HG03469 (cell line): ENCODE results near the gene HOXD1.

Source experiments
- ATAC-seq: cut with Tn5 transposase; IDR thresholded peaks from one replicate; pipeline ENCODE4 v1.9.1; 2021; ENCODE audit warnings: mild to moderate bottlenecking, moderate library complexity, moderate number of reproducible peaks; ENCODE audit not compliant: unreplicated experiment

The HOXD1 gene

GRCh38 chr2:176164611-176165369, 23.7 kb upstream of the HOXD1 start:
- no peak for ATAC-seq

- ATAC-seq, result no peak
Observed at GRCh38 chr2:176165370-176166050, 23.0 kb upstream of the HOXD1 start.

- ATAC-seq, result no peak
Observed at GRCh38 chr2:176166272-176166671, 22.2 kb upstream of the HOXD1 start.

DNA sequence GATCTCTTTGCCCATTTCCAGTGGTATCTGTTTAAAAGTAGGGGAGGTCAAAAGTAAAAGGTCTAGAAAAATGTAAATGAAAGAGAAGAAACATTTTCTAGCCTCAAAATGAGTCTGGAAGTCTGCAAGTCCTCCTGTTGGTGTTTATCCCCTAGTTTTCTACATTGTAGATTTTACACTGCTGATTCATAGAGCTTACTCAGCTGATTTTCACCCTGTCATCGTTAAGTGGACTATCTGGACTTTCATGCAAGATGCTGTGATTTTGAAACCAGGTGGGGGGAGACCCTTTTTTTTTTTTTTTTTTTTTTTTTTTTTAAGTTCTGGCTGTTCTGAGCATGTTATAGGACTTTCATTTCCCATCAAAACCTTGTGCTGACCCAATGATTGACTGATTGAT, 21.1 kb upstream of the HOXD1 start:
- no peak for ATAC-seq

DNA sequence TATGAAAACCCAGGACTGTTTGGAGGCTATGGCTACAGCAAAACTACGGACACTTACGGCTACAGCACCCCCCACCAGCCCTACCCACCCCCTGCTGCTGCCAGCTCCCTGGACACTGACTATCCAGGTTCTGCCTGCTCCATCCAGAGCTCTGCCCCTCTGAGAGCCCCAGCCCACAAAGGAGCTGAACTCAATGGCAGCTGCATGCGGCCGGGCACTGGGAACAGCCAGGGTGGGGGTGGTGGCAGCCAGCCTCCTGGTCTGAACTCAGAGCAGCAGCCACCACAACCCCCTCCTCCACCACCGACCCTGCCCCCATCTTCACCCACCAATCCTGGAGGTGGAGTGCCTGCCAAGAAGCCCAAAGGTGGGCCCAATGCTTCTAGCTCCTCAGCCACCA, 19.3 kb upstream of the HOXD1 start:
- ATAC-seq, result no peak

DNA sequence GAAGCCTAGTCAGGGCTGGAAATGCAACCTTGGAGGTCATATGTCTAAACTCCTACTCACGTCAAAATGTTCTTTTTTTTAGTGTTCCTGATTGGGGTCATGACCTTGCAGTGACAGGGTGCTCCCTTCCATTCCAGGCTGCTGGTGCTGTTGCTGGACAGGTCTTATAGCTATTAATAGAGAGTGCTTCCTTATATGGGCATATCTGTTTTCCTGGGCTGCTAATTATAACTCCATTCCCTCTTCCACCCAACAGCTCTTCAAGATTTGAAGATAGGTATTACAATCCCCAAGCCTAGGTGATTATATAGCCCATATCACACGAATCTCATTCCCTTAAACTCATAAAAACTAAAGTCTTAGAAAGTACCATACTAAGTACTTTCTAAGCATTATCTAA, 18.8 kb upstream of the HOXD1 start:
- ATAC-seq, result no peak

GRCh38 chr2:176170602-176171305, 17.7 kb upstream of the HOXD1 start:
- ATAC-seq, result no peak

DNA sequence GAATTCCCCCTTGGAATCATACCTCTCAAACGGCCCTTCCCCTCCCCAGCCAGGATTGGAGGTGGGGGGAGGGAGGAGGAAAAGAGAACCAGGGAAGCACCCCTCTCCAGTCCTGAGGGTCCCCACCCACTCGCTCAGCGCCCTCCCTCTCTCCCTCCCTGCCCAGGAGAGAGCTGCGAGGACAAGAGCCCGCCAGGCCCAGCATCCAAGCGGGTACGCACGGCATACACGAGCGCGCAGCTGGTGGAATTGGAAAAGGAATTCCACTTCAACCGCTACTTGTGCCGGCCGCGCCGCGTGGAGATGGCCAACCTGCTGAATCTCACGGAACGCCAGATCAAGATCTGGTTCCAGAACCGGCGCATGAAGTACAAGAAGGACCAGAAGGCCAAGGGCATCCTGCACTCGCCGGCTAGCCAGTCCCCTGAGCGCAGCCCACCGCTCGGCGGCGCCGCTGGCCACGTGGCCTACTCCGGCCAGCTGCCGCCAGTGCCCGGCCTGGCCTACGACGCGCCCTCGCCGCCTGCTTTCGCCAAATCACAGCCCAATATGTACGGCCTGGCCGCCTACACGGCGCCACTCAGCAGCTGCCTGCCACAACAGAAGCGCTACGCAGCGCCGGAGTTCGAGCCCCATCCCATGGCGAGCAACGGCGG, 17.0 kb upstream of the HOXD1 start:
- ATAC-seq, result no peak

GRCh38 chr2:176172007-176172894, 16.2 kb upstream of the HOXD1 start:
- no peak for ATAC-seq

DNA sequence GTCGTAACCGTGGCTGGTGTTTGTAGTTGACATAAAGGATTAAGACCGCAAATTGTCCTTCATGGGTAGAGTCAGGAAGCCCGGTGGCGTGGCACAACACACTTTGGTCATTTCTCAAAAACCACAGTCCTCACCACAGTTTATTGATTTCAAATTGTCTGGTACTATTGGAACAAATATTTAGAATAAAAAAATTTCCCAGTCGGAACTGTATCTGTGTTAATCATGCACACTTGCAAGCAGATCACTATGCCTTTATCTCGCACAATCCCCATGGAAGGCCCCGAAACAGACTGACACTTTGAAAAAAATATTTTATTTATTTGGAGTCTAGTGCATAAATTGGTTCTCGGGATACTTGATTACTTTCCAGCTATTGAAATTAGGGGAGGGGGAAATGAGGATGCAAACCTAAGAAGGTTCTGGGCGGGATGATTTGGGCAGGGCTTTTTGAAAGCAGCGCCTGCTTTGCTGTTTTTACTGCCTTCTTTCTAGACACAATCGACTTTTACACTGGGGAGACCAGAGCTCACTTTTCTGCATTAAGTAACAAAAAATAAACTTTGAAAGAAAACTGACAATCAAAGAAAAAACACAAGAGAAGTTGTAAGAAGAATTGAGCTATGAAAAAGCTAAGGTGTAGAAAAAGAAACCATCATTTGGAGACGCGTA, 15.4 kb upstream of the HOXD1 start:
- no peak for ATAC-seq

DNA sequence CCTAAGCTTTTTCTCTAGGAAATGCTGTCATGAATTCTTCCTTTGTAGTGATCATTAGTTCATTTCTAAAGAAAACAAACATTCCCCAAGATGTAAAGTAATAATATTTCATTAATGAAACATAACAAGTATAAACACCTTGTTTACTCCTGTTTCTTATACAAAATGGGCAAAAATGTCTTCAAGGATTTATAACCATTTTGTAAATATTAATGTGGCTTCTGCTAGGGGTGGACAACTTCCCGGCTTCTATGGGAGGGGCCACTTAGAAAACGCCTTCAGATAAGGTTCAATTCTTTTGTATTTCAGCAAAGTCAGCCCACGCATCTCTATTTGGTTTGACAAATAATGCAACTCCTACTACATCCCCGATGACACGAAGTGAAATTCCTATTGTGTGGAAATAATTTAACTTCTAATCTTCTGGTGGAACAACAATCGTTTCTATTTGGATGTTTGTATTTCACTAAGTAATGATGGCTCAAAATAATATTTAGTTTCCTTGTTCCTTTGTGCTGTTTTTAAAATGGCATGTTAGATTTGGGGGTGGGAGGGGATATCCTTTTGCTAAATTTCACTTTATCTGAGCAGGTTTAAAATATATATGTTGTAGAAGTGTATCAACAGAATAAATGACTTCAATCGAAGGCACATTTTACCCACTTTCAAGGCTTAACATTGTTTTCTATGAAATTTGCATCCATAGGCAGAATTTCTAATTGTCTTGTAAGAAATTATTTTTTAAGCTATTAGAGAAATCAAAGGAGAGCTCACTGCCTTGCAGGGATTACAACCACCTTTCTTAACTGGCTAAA, 14.7 kb upstream of the HOXD1 start:
- no peak for ATAC-seq

- no peak for ATAC-seq
Observed at GRCh38 chr2:176174382-176174823, 14.1 kb upstream of the HOXD1 start.

DNA sequence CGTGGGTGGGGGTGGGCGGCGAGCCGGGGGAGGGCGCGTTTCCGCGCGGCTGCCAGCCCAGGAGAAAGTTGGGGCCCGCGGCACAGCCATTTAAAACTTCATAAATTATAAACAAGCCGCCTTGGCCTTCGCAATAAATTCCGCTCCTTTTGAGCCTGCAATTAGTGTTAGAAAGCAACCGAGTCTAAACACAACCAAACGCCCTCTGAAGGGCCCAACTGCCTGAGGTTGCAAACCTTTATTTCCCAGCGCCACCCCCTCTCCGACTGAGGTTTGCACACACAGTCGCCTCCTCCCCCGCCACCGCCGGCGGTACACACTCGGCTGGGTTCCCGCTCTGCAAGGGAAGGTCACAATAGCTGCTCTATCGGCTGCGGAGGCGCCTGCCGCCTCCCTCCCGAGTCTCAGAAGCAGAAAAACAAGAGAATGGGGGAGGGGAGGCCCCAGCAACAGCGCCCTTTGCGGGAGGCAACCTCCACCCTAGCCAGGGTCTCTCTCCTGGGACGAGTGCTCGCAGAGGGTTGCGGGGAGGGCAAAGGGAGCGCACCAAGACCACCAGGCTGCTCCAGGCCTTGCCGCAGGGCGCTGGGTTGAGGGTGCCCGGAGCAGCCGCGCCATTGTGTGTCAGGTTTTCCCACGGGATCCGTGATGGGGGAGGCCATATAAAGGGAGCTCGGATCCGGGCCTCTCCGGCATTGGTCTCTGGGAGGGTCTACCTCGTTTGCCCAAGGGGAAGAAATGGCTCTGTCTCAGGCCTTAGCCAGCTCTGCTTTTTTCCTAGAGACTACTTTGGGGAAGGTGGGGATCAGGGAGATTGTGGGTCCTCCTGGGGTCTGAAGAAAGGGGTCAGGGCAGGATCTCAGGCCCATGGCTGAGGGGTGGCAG, 13.4 kb upstream of the HOXD1 start:
- no peak for ATAC-seq

DNA sequence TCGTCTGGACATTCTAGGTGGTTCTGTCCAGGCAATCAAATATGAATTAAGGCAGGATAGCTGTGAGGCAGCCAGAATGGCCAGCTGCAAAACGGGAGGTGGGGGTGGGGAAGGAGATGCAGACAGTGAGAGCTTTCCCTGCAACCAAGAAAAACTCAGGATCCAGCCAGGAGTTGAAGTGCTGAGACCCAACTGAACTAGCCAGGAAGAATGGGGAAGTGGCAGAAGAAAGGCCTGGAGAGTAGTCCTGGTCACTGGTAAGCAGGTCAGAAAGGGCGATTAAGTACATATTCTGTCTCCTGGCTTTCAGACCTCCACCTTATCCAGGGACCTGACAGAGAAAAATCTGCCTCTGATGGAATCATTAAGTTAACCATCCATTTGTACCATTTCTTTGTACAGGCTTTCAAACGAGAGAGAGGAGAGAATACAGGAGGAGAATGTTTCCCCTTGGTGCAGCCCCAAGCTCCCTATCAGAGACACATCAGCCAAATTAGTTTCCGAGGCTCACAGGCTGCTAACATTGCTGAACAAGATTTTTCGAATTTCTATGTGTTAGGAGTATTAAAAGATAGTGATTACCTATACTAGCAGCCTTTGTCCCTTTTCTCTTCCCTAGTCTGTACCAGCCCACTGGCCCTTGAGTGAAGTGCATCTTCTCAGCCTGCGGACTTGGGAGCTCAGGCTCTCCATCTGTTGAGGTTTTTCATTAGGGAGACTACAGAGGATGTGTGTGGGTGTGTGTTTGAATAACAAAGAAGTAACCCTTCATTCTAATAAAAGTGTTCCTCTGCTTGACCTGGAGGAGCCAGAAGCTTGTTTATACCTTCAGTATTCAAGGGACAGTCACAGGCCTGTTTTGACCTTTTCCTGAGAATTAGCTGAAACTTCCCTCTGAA, 12.5 kb upstream of the HOXD1 start:
- ATAC-seq, result no peak

- no peak for ATAC-seq
Observed at GRCh38 chr2:176177580-176178037, 10.9 kb upstream of the HOXD1 start.

DNA sequence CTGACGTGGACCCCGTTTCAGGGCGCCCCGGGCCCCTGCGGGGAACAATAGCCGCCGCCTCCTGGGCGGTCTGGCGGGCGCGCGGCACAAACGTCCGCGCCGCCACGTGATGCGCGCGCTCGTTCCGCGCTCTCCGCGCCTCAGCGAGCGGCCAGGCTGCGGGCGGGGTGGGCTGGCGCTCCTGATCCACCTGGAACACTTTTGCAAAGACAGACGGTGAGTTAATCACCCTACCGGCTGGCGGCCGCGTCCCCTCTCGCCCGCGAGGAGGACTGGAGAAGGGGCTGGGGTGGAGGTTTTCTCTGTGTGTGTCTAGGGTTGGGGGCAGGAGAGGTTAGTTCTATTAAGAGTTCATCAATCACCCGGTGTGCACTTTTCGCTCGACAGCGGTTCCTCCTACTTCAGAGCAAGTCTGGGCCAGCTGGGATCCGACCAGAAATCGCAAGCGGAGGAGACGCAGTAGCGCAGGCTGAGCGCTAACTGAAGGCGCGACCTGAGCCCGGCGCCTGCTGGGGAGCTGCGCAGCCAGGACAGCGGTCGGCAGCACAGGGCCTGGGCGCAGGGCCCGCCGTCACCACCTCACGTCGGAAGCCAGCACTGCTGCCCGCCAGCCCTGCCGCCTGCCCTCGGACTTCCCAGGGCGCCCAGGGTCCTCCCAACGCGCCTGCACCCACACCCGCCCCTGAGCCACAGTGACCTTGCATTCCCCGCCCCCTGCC, 10.3 kb upstream of the HOXD1 start:
- ATAC-seq, result no peak
